IPS-20b (cell line): ENCODE results near the gene DCHS2.

Experiments used
- H3K27ac ChIP-seq: one replicate; pipeline ENCODE4 v1.5.1; 2013; ENCODE audit warnings: low read length
- H3K27me3 ChIP-seq: 2 replicates; pipeline ENCODE4 v1.6.1; 2013; ENCODE audit warnings: mild to moderate bottlenecking, low read length, inconsistent platforms; ENCODE audit not compliant: insufficient read depth
- H3K36me3 ChIP-seq: 2 replicates; pipeline ENCODE4 v1.6.1; 2013; ENCODE audit warnings: low read depth, mild to moderate bottlenecking, inconsistent platforms, low read length, moderate library complexity; ENCODE audit not compliant: insufficient read depth
- H3K4me1 ChIP-seq: 2 replicates; pipeline ENCODE4 v1.6.1; 2013; ENCODE audit warnings: mild to moderate bottlenecking, control low read depth, inconsistent platforms, low read length, moderate library complexity; ENCODE audit not compliant: insufficient read depth
- H3K4me3 ChIP-seq: 2 replicates; pipeline ENCODE4 v1.5.1; 2013; ENCODE audit warnings: mild to moderate bottlenecking, low read length, inconsistent platforms
- H3K9ac ChIP-seq: 2 replicates; pipeline ENCODE4 v1.6.1; 2013; ENCODE audit warnings: low read depth, mild to moderate bottlenecking, inconsistent platforms, low read length, moderate library complexity
- H3K9me3 ChIP-seq: 2 replicates; pipeline ENCODE4 v1.6.1; 2013; ENCODE audit warnings: mild to moderate bottlenecking, low read depth, low read length, inconsistent platforms; ENCODE audit not compliant: insufficient read depth

DCHS2 gene

DNA sequence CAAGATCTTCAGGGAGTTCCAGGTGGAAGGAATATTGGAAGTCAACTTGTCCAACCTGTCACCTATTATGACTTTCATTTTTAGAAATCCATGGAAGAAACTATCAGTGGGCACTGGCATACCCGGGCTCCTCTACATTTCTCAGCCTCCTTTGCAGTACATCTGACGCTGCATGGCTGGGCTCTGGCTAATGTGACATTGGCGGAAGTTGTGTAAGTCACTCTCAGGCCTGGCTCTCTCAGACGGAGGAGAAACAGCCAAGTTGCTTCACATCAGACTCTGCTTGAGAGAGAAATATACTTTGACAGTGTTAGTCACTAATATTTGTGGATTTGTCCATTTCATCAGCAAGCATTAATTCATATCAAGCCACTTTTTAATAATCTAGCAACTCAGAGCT lies 4.5 kb downstream of the DCHS2 start:
- Histone ChIP-seq H3K9me3 (no peaks in the 10 kb centered on the region), H3K4me1 (peaks cover 4% of the 10 kb centered on the region; the same call in 1 of the 2 replicates), H3K27me3 (peaks cover 71% of the 10 kb centered on the region), H3K9ac (no peak overlapping the region), H3K27ac (no peak overlapping the region), H3K36me3 (no peaks in the 10 kb centered on the region), H3K4me3 (no peak overlapping the region)

DNA sequence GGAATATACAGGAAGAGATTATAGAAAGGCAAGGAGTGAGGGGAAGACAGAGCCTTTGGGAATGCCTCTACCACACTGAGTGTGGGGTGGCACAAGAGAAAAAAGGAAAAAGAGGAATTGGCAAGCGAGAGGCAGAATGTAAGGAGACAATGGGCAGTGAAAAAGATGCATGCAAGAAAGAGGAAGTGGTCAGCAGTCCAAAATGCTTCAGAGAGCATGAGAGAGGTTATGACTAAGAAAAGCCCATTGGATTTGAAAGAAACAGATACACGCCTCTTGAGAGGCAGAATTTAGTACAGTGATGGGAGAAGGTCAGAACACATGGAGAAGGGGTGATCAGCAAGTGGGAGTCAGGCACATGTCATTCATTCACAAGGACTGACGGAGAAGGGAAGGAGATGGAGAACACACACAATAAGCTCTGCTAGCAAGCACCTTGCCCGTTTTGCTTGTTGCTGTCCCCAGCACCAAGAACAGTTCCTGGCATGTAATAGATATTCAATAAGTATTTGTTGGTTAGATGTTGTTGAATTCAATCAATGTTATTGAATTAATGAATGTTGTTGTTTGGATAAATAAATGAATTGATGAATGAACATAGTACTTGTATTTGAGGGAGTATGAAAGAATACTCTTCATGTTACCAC lies 6.3 kb downstream of the DCHS2 start:
- Histone ChIP-seq H3K4me3 (no peak overlapping the region), H3K27me3 (peaks cover 53% of the 10 kb centered on the region)

DNA sequence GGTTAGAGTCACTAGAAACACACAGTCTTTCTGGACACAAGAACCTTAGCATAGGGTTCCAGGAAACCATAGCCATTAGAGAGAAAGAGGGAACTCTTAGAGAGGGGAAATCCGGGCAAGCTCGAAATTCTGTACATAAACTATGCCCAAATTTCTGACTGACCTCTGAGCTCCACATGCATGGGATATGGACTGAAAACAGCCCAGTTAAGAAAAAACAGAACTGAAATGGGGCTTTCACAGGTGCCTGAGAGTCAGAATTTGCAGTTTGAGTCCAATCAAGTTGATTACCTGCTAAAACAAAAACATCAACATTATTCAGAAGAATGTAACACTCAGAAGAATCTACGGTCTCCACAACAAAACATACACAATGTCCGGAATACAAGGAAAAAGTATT lies 13.1 kb downstream of the DCHS2 start:
- H3K27ac ChIP-seq: no peak overlapping the region
- no peaks in the 10 kb centered on the region; the same call in 1 of the 2 replicates for H3K27me3 ChIP-seq
- H3K36me3 ChIP-seq: no peaks in the 10 kb centered on the region
- no peaks in the 10 kb centered on the region for H3K9me3 ChIP-seq
- no peak overlapping the region for H3K4me3 ChIP-seq
- H3K9ac ChIP-seq: no peak overlapping the region
- H3K4me1 ChIP-seq: no peaks in the 10 kb centered on the region

More for the DNA sequence above, 6.3 kb downstream of the DCHS2 start:
- Histone ChIP-seq H3K4me1 (no peaks in the 10 kb centered on the region), H3K27ac (no peak overlapping the region), H3K9ac (no peak overlapping the region), H3K36me3 (no peaks in the 10 kb centered on the region), H3K9me3 (no peaks in the 10 kb centered on the region)

DNA sequence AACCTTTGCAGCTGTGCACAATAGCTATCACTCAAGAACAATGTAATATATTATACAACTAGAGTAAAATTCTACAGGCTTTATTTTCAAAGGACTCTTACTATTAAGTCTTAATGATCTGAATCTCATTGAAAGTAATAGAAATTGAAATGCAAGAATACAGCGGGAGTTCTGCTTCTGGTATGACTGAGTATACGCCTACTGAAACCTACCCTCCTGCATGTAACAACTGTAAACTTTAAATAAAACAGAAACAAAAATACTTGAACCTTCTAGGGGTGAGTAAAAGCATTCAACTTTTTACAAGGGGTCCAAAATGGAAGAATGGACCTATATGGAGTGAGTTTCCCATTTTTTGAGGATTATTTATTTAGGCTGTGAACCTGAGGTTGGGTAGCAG lies 13.5 kb downstream of the DCHS2 start:
- Histone ChIP-seq H3K27ac (no peak overlapping the region), H3K27me3 (no peaks in the 10 kb centered on the region), H3K4me1 (no peaks in the 10 kb centered on the region), H3K36me3 (no peaks in the 10 kb centered on the region), H3K9me3 (no peaks in the 10 kb centered on the region), H3K4me3 (no peak overlapping the region), H3K9ac (no peak overlapping the region)

DNA sequence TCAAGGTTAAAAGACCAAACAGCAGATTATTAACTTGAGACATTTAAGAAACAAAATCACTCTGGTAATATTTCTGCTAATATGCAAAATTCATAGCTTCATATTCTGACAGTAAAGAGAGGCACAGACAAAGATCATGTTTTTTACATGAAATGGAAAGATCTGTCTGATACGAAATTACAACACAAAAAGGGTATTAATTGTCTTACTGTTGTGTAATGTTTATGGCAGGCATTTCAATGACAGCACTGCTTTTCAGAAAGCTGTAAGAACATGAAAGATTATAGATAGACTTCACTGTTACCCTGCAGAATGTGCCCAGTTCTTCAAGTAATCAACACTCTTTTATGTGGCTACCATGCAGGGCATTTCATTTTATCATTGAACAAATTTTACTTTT lies 15.4 kb downstream of the DCHS2 start:
- Histone ChIP-seq H3K27ac (no peak overlapping the region), H3K9me3 (no peaks in the 10 kb centered on the region), H3K36me3 (no peaks in the 10 kb centered on the region), H3K4me3 (no peak overlapping the region), H3K27me3 (no peaks in the 10 kb centered on the region), H3K9ac (no peak overlapping the region), H3K4me1 (no peaks in the 10 kb centered on the region)

DNA sequence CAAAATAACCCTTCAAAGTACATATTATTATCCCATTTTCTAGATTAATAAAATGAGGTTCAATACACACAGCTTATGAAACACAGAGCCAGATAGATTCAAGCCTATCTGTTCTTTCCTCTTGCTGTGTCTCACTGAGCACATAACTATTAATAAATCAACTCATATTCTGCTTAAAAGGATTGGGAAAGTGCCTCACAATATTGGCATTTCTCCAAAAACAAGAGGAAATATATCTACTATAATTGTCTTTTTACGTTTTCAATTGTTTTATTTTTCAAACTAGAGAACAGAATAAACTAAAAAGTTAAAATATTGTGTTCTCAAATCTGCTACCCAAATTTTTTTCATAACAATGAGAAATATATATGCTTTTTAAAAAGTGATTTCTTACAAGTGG lies 15.8 kb downstream of the DCHS2 start:
- no peaks in the 10 kb centered on the region for H3K27me3 ChIP-seq
- no peak overlapping the region for H3K27ac ChIP-seq
- H3K9me3 ChIP-seq: no peaks in the 10 kb centered on the region
- no peak overlapping the region for H3K4me3 ChIP-seq
- no peaks in the 10 kb centered on the region for H3K4me1 ChIP-seq
- H3K36me3 ChIP-seq: no peaks in the 10 kb centered on the region
- no peak overlapping the region for H3K9ac ChIP-seq

DNA sequence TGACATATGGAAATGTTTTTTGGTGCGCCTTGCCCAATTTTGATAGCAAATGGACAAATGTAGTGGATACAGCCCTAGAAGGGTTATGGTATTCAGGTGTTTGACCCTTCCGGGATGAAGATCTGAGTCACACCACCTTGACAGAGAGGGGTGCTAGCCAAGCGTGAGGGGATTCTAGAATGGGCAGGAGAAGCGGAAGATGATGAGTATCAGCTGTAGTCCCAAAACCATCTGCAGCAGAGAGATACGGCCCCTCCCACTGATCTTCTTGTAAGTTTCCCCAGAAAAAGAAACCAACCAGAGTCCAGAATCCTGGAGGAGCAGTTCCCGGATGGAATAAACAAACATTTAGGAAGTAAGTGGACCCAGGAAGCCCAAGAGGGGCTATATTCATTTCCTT lies 18.1 kb downstream of the DCHS2 start:
- Histone ChIP-seq H3K9me3 (no peaks in the 10 kb centered on the region), H3K4me1 (no peaks in the 10 kb centered on the region), H3K36me3 (no peaks in the 10 kb centered on the region), H3K27me3 (no peaks in the 10 kb centered on the region), H3K4me3 (no peak overlapping the region), H3K9ac (no peak overlapping the region), H3K27ac (no peak overlapping the region)

GRCh38 chr4:154472858-154473257 lies 18.7 kb downstream of the DCHS2 start:
- H3K9ac ChIP-seq: no peak overlapping the region
- H3K4me1 ChIP-seq: no peaks in the 10 kb centered on the region
- H3K27ac ChIP-seq: no peak overlapping the region
- H3K27me3 ChIP-seq: no peaks in the 10 kb centered on the region
- no peaks in the 10 kb centered on the region for H3K36me3 ChIP-seq
- H3K4me3 ChIP-seq: no peak overlapping the region
- no peaks in the 10 kb centered on the region for H3K9me3 ChIP-seq

DNA sequence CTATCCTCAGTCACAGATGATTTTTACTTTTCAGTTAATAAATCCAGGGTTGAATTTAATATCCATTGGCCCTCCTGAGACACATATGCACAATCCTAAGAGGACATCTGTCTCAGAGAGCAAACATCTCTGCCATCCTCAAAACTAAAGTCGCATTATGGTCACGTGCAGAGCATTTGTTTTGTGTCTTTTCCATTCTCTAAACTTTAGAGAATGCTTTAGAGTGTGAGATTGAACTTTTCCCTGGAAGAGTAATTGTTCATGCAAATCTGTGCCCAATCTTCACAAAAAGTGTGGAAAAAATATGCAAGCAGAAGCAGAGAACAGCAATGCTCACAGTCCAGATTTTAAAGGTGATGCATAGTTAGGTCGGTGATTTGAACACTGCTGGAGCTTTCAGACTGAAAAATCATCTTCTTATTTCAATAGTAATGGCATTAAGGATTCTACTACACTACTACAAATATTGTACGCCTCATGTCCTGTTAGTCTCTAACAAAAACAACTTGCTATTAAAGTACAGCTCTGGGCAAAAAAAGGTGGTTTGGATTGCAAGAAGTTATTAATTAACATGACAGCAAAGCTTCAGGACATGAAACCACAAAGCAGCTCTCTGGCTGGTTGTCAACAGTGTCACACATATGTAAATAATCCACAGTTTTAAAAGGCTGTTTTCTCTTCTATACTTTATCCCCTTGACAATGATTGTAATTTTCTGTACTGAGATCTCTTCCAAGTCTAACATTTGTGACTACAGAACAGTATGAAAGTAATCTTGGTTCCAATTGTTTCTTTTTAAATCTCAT lies 19.9 kb downstream of the DCHS2 start:
- Histone ChIP-seq H3K36me3 (no peaks in the 10 kb centered on the region), H3K9ac (no peak overlapping the region)

DNA sequence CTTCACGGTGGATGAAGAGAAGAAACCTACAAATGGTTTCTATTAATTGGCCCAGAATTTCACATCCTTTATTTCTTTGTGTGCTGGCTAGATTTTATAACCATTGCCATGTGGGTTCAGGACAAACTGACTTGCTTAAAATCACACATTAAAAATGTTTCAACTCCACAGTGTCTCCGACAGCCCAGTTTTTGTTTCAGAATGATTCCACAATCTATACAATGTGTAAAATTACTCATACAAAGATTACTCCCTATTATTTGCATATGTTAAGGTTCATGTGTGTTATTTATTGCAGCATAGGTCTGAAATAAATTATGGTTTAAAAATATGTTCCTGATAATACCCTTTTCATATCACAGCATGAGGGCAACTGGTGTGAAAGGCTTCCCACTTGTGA lies 20.6 kb downstream of the DCHS2 start:
- no peaks in the 10 kb centered on the region for H3K4me1 ChIP-seq
- H3K9me3 ChIP-seq: no peaks in the 10 kb centered on the region
- H3K27ac ChIP-seq: no peak overlapping the region
- no peak overlapping the region for H3K9ac ChIP-seq
- H3K27me3 ChIP-seq: no peaks in the 10 kb centered on the region
- H3K4me3 ChIP-seq: no peak overlapping the region
- no peaks in the 10 kb centered on the region for H3K36me3 ChIP-seq

More for the DNA sequence above, 19.9 kb downstream of the DCHS2 start:
- Histone ChIP-seq H3K27me3 (no peaks in the 10 kb centered on the region), H3K9me3 (no peaks in the 10 kb centered on the region), H3K4me3 (no peak overlapping the region), H3K27ac (no peak overlapping the region), H3K4me1 (no peaks in the 10 kb centered on the region)

- Histone ChIP-seq H3K27me3 (no peaks in the 10 kb centered on the region), H3K4me3 (no peak overlapping the region), H3K9me3 (no peaks in the 10 kb centered on the region), H3K9ac (no peak overlapping the region), H3K36me3 (no peaks in the 10 kb centered on the region), H3K4me1 (no peaks in the 10 kb centered on the region), H3K27ac (no peak overlapping the region)
These were observed 23.7 kb downstream of the DCHS2 start for GRCh38 chr4:154467886-154468285.

- H3K27ac ChIP-seq: no peak overlapping the region
- no peaks in the 10 kb centered on the region for H3K36me3 ChIP-seq
These were observed 25.3 kb downstream of the DCHS2 start for GRCh38 chr4:154466336-154466735.

More at GRCh38 chr4:154466336-154466735, 25.3 kb downstream of the DCHS2 start:
- Histone ChIP-seq H3K27me3 (no peaks in the 10 kb centered on the region), H3K4me3 (no peak overlapping the region), H3K9ac (no peak overlapping the region), H3K4me1 (no peaks in the 10 kb centered on the region), H3K9me3 (no peaks in the 10 kb centered on the region)
